Esophagus muscularis mucosa (tissue), 3 donors: ENCODE results near the gene VGLL4.

ENCODE experiments used
- POLR2A ChIP-seq: fragments of 450-650 bp; IDR thresholded peaks from one replicate; pipeline ENCODE4 v1.6.1; 2017; ENCODE audit warnings: antibody characterized with exemption, moderate library complexity, mild to moderate bottlenecking, low read depth
- TF ChIP-seq, protein P1 (sequence below), 3 experiments: fragments of 200-600 bp in 2 of 3; fragments of 450-650 bp in 1 of 3; sonication (generic) in 2 of 3; IDR thresholded peaks; one replicate each; pipeline ENCODE4 v1.5.1; 2017 to 2019; ENCODE audit warnings: antibody characterized with exemption in 3 of 3, mild to moderate bottlenecking in 2 of 3, moderate library complexity in 1 of 3

GRCh38 chr3:11556851-11557644 lies 86.7 kb downstream of the VGLL4 start:
- no peak for TF ChIP-seq POLR2A
- TF ChIP-seq, protein P1, sequence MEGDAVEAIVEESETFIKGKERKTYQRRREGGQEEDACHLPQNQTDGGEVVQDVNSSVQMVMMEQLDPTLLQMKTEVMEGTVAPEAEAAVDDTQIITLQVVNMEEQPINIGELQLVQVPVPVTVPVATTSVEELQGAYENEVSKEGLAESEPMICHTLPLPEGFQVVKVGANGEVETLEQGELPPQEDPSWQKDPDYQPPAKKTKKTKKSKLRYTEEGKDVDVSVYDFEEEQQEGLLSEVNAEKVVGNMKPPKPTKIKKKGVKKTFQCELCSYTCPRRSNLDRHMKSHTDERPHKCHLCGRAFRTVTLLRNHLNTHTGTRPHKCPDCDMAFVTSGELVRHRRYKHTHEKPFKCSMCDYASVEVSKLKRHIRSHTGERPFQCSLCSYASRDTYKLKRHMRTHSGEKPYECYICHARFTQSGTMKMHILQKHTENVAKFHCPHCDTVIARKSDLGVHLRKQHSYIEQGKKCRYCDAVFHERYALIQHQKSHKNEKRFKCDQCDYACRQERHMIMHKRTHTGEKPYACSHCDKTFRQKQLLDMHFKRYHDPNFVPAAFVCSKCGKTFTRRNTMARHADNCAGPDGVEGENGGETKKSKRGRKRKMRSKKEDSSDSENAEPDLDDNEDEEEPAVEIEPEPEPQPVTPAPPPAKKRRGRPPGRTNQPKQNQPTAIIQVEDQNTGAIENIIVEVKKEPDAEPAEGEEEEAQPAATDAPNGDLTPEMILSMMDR (IDR thresholded peaks at IDR 0.05), result no peak
